HepG2 (cell line): ENCODE results near the gene AMER1. TPM values are rescaled to one million over a fixed set of nuclear protein-coding genes. Genes with fewer than 3 reads are reported as not detected.

Experiments used
- ATAC-seq: fragments of 200-7000 bp; cut with Tn5 transposase; 3 replicates; pipeline ENCODE4 v1.9.1; 2020; ENCODE audit warnings: mild to moderate bottlenecking, moderate library complexity
- BruUV-seq: library from RNA; stranded (reverse); fragments of 400-500 nt; replicated peaks from 2 replicates; lab custom pipeline; 2021; lab: Mats Ljungman, UMichigan
- CTCF ChIA-PET: fragments of 300-600 bp; formaldehyde crosslinking; extraction: SDS; loops from one replicate; lab custom pipeline; 2021; ENCODE audit warnings: low total read pairs, inconsistent platforms, low intra/inter-chr PET ratio; lab: Yijun Ruan, JAX
- POLR2A ChIA-PET: fragments of 350-600 bp; sonication (Branson Sonifier 250); formaldehyde crosslinking; loops from one replicate; lab custom pipeline; 2020; ENCODE audit warnings: antibody characterized with exemption, inconsistent platforms; lab: Yijun Ruan, JAX
- DNase-seq: peaks from one replicate; pipeline ENCODE4 v3.0.0-alpha.2; 2015; ENCODE audit warnings: low spot score
- FAIRE-seq: peaks from 3 replicates; lab custom pipeline; 2011; peaks lifted over from hg19 to GRCh38; lab: Jason Lieb, UNC
- H2AFZ ChIP-seq: one replicate; pipeline ENCODE4 v1.6.1; 2011; ENCODE audit warnings: low read length, inconsistent platforms
- H3K27ac ChIP-seq: fragments of 300-600 bp; 3 replicates; pipeline ENCODE4 v1.8.0; 2011; ENCODE audit warnings: mixed run types, mild to moderate bottlenecking, mixed read lengths, low read length, inconsistent platforms; ENCODE audit not compliant: insufficient read depth; ENCODE audit errors: extremely low read length
- H3K27me3 ChIP-seq, 2 experiments: fragments of 200-600 bp in 1 of 2; 2 replicates in 1 of 2; 3 replicates in 1 of 2; pipeline versions ENCODE4 v1.6.0 to v1.8.0; 2011; ENCODE audit warnings: low read length in 2 of 2, mild to moderate bottlenecking in 2 of 2, moderate library complexity in 2 of 2, inconsistent platforms in 1 of 2; ENCODE audit not compliant: insufficient read depth in 2 of 2, control insufficient read depth in 1 of 2
- H3K36me3 ChIP-seq, 2 experiments: fragments of 200-600 bp in 1 of 2; replicated peaks in 1 of 2; 2 replicates in 1 of 2; 3 replicates in 1 of 2; pipeline versions ENCODE4 v1.5.1 to v1.8.0; 2011; ENCODE audit warnings: low read length in 2 of 2, inconsistent platforms in 1 of 2; ENCODE audit not compliant: insufficient read depth in 2 of 2, control insufficient read depth in 1 of 2
- H3K4me1 ChIP-seq: 2 replicates; pipeline ENCODE4 v1.5.1; 2012; ENCODE audit warnings: low read length, inconsistent platforms; ENCODE audit not compliant: insufficient read depth
- H3K4me2 ChIP-seq: 2 replicates; pipeline ENCODE4 v1.6.0; 2011; ENCODE audit warnings: low read depth, low read length, inconsistent platforms
- H3K4me3 ChIP-seq, 3 experiments: fragments of 200-600 bp in 1 of 3; sonication (generic), shearing (Covaris generic) in 1 of 3; replicated peaks in 1 of 3; 2 replicates each; pipeline ENCODE4 v1.5.1; 2011 to 2016; ENCODE audit warnings: low read length in 3 of 3, inconsistent platforms in 2 of 3, low read depth in 2 of 3, mild to moderate bottlenecking in 2 of 3, control low read depth in 1 of 3, mixed read lengths in 1 of 3; ENCODE audit not compliant: insufficient read depth in 1 of 3
- H3K79me2 ChIP-seq: one replicate; pipeline ENCODE4 v1.6.1; 2011; ENCODE audit warnings: low read length, inconsistent platforms; ENCODE audit not compliant: insufficient read depth
- H3K9ac ChIP-seq: 2 replicates; pipeline ENCODE4 v1.6.0; 2011; ENCODE audit warnings: mild to moderate bottlenecking, low read depth, low read length, inconsistent platforms; ENCODE audit not compliant: insufficient read depth
- H3K9me3 ChIP-seq: 2 replicates; pipeline ENCODE4 v1.5.1; 2012; ENCODE audit warnings: mild to moderate bottlenecking, low read length
- H4K20me1 ChIP-seq: 2 replicates; pipeline ENCODE4 v1.6.0; 2011; ENCODE audit warnings: inconsistent platforms, mild to moderate bottlenecking, low read length, moderate library complexity; ENCODE audit not compliant: insufficient read depth
- CEBPG ChIP-seq: IDR thresholded peaks from 2 replicates; pipeline ENCODE4 v1.6.1; 2016
- CREB1 ChIP-seq, 2 experiments: fragments of 450-650 bp in 1 of 2; IDR thresholded peaks; 2 replicates each; pipeline ENCODE4 v1.6.1; 2016 to 2017; ENCODE audit warnings: control low read depth in 1 of 2, mild to moderate bottlenecking in 1 of 2, missing compliant biosample characterization in 1 of 2, missing genetic modification characterization in 1 of 2
- HNF4A ChIP-seq: sonication (generic); formaldehyde crosslinking; IDR thresholded peaks from 2 replicates; pipeline ENCODE4 v1.4.0; 2020; ENCODE audit warnings: missing genetic modification reagents
- ZBTB37 ChIP-seq: sonication (generic); formaldehyde crosslinking; IDR thresholded peaks from 2 replicates; pipeline ENCODE4 v1.4.0; 2020; ENCODE audit warnings: mild to moderate bottlenecking, missing genetic modification reagents
- WGBS: methylation state at CpG from one replicate; pipeline ENCODE4 v1.1.6; 2017; ENCODE audit warnings: low lambda C conversion rate; 5-methylcytosine and 5-hydroxymethylcytosine counted together
- in situ Hi-C: cut with HindIII; loops from 2 replicates; pipeline ENCODE4 v1.10.0; 2017; ENCODE audit warnings: low pct_unique_long_range_greater_than_20kb; ENCODE audit not compliant: extremely low pct_ligation_motif_present
- intact Hi-C: fragments of 100-400 bp; cut with micrococcal nuclease; formaldehyde crosslinking; loops from one replicate; pipeline ENCODE4 v1.10.0; 2022; ENCODE audit not compliant: unreplicated experiment
- polyA plus RNA-seq, 8 experiments: library from polyadenylated mRNA; depleted of rRNA in 3 of 8; stranded (reverse) in 7 of 8; unstranded in 1 of 8; fragments of >200 nt; fragmentation: Illumina TruSeq in 4 of 8; extraction: Trizol in 4 of 8; gene quantifications; 2 replicates each; pipeline versions ENCODE4 v1.2.1 to v1.2.3, GENCODE V29; 2011 to 2016; ENCODE audit warnings: low read depth in 4 of 8, missing spikeins in 1 of 8, mixed read lengths in 1 of 8; ENCODE audit not compliant: insufficient read depth in 1 of 8
- total RNA-seq, 5 experiments: library from RNA; depleted of rRNA; stranded (reverse); fragments of >200 nt; fragmentation: Illumina TruSeq; extraction: Trizol; gene quantifications; 2 replicates each; pipeline ENCODE4 v1.2.3, GENCODE V29; 2016; ENCODE audit warnings: low read depth in 1 of 5
- TF ChIP-seq, protein P1 (sequence below): sonication (generic); formaldehyde crosslinking; IDR thresholded peaks from 2 replicates; pipeline ENCODE4 v1.4.0; 2020; ENCODE audit warnings: missing genetic modification reagents
- TF ChIP-seq, protein P2 (sequence below): fragments of 450-650 bp; IDR thresholded peaks from 2 replicates; pipeline ENCODE4 v1.6.1; 2016
- TF ChIP-seq, protein P3 (sequence below), 2 experiments: fragments of 450-650 bp in 1 of 2; sonication (generic) in 1 of 2; formaldehyde crosslinking in 1 of 2; IDR thresholded peaks; 2 replicates each; pipeline versions ENCODE4 v1.6.1 to v1.8.0; 2016 to 2022; ENCODE audit warnings: antibody characterized with exemption in 1 of 2, mild to moderate bottlenecking in 1 of 2, missing genetic modification reagents in 1 of 2

AMER1 gene
- total and polyA plus RNA-seq, 2 of the 13 experiments (the other 11 are each of a cell fraction or from before 2014, with no cell fraction given), result 2.8 to 10.8 TPM

GRCh38 chrX:64204252-64204651 lies 1.3 kb downstream of the AMER1 start:
- Histone ChIP-seq H3K27me3 (no peaks in the 10 kb centered on the region; a peak in 1 of 5 replicates), H3K4me3 (peak overlapping the region; percentile 59 to 78 (median 73); a peak in 5 of 6 replicates), H3K9ac (peak overlapping the region; percentile 71), H3K4me2 (peak overlapping the region; percentile 82), H4K20me1 (0 out of 2 replicates have a peak, but pooled peaks cover 2% of the 10 kb centered on the region), H3K27ac (peak overlapping the region; percentile 90), H3K9me3 (no peaks in the 10 kb centered on the region), H3K36me3 (no peaks in the 10 kb centered on the region), H3K79me2 (peaks cover 12% of the 10 kb centered on the region), H3K4me1 (peaks cover 18% of the 10 kb centered on the region), H2AFZ (no peak overlapping the region)
- peak; percentile 55 for DNase-seq
- no CpG with 5 or more reads among the region's 23 CpGs for WGBS
- in situ Hi-C loops (no loop called here), intact Hi-C loops (no loop called here)
- FAIRE-seq, result no peak
- ATAC-seq, result peak; percentile 55
- POLR2A ChIA-PET, result interaction anchor here (1.3 to 2.1 kb wide), 2 partner anchors 17 to 51 kb away, joined by 3 to 7 read pairs; no protein-coding TSS in a partner anchor
- no TSS peak for BruUV-seq
- CTCF ChIA-PET, result no interaction called here
- TF ChIP-seq, protein P1, sequence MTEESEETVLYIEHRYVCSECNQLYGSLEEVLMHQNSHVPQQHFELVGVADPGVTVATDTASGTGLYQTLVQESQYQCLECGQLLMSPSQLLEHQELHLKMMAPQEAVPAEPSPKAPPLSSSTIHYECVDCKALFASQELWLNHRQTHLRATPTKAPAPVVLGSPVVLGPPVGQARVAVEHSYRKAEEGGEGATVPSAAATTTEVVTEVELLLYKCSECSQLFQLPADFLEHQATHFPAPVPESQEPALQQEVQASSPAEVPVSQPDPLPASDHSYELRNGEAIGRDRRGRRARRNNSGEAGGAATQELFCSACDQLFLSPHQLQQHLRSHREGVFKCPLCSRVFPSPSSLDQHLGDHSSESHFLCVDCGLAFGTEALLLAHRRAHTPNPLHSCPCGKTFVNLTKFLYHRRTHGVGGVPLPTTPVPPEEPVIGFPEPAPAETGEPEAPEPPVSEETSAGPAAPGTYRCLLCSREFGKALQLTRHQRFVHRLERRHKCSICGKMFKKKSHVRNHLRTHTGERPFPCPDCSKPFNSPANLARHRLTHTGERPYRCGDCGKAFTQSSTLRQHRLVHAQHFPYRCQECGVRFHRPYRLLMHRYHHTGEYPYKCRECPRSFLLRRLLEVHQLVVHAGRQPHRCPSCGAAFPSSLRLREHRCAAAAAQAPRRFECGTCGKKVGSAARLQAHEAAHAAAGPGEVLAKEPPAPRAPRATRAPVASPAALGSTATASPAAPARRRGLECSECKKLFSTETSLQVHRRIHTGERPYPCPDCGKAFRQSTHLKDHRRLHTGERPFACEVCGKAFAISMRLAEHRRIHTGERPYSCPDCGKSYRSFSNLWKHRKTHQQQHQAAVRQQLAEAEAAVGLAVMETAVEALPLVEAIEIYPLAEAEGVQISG (CRISPR knock-in tag), result no peak
- peak; percentile 50 for TF ChIP-seq HNF4A (CRISPR knock-in tag)
- no peak for TF ChIP-seq ZBTB37
- TF ChIP-seq CEBPG, result no peak
- TF ChIP-seq, protein P2, sequence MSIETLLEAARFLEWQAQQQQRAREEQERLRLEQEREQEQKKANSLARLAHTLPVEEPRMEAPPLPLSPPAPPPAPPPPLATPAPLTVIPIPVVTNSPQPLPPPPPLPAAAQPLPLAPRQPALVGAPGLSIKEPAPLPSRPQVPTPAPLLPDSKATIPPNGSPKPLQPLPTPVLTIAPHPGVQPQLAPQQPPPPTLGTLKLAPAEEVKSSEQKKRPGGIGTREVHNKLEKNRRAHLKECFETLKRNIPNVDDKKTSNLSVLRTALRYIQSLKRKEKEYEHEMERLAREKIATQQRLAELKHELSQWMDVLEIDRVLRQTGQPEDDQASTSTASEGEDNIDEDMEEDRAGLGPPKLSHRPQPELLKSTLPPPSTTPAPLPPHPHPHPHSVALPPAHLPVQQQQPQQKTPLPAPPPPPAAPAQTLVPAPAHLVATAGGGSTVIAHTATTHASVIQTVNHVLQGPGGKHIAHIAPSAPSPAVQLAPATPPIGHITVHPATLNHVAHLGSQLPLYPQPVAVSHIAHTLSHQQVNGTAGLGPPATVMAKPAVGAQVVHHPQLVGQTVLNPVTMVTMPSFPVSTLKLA, result no peak
- TF ChIP-seq, protein P3, sequence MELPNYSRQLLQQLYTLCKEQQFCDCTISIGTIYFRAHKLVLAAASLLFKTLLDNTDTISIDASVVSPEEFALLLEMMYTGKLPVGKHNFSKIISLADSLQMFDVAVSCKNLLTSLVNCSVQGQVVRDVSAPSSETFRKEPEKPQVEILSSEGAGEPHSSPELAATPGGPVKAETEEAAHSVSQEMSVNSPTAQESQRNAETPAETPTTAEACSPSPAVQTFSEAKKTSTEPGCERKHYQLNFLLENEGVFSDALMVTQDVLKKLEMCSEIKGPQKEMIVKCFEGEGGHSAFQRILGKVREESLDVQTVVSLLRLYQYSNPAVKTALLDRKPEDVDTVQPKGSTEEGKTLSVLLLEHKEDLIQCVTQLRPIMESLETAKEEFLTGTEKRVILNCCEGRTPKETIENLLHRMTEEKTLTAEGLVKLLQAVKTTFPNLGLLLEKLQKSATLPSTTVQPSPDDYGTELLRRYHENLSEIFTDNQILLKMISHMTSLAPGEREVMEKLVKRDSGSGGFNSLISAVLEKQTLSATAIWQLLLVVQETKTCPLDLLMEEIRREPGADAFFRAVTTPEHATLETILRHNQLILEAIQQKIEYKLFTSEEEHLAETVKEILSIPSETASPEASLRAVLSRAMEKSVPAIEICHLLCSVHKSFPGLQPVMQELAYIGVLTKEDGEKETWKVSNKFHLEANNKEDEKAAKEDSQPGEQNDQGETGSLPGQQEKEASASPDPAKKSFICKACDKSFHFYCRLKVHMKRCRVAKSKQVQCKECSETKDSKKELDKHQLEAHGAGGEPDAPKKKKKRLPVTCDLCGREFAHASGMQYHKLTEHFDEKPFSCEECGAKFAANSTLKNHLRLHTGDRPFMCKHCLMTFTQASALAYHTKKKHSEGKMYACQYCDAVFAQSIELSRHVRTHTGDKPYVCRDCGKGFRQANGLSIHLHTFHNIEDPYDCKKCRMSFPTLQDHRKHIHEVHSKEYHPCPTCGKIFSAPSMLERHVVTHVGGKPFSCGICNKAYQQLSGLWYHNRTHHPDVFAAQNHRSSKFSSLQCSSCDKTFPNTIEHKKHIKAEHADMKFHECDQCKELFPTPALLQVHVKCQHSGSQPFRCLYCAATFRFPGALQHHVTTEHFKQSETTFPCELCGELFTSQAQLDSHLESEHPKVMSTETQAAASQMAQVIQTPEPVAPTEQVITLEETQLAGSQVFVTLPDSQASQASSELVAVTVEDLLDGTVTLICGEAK (IDR thresholded peaks at IDR 0.05), result no peak
- TF ChIP-seq, protein P3 (CRISPR knock-in tag; IDR thresholded peaks at IDR 0.05), result 0 out of 2 replicates have a peak, but pooled peaks have one; percentile 7
- 0 out of 2 replicates have a peak, but pooled peaks have one; percentile 27 for TF ChIP-seq CREB1 (IDR thresholded peaks at IDR 0.05)
- no peak for TF ChIP-seq CREB1 (CRISPR knock-in tag; IDR thresholded peaks at IDR 0.05)
